ENCODE measurements around the gene SNRNP27.
A peak's percentile ranks its signal among the peaks of the same experiment; 100 is the strongest.

DNA sequence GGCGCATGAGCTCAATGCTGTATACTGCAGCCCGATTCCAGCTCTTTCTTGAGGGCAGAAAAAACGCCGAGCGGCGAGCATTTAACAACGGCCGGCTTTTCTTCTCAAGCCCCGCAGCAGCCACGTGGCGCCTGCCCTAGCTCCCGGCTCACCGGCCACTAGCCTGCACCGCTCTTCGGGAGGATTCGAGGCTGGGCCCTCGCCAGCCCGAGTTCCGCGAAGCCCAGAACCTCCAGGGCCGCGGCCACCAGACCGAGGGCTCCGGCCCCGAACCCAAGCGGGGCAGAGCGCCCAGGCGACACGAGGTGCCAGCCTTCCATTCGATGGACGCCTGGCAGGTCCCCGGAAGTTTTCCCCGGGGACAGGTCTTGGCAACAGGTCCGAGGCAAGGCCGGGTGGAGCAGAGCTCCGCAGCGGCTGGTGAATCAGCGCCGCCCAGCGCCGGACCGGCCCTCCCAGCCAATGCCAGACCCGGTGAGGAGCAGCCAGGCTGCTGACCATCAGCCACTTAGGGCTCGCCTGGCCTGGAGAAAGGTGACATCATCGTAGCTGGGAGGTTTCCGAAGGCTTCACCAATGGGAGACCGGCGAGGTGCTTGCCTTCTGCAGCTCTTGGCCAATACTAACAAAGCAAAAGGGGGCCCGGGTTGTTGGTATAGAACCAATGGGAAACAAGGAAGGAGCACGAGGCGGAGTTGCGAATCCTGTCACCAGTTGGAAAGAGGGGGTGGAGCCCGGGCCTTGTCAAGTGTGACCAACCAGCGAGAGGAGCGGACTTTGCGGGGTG is 20.6 kb downstream of the SNRNP27 start:
- TF ChIP-seq EZH2phosphoT487 (IDR thresholded peaks at IDR 0.05; ENCODE audit: low read depth) (no peak), CTCF (IDR thresholded peaks at IDR 0.05; ENCODE audit: low read depth, low read length) (peak; percentile 23; the same call in 1 of the 2 replicates)
